SK-N-SH (cell line): ENCODE data around the gene B3GNT3.

Experiments used
- RCOR1 ChIP-seq: fragments of 150-350 bp; IDR thresholded peaks from 2 replicates; pipeline ENCODE4 v1.6.1; 2017; ENCODE audit warnings: antibody characterized with exemption, low read length
- YY1 ChIP-seq: IDR thresholded peaks from 2 replicates; pipeline ENCODE4 v1.4.0; 2012; ENCODE audit warnings: low read depth, mild to moderate bottlenecking
- TF ChIP-seq, protein P1 (sequence below): fragments of 200-600 bp; sonication (generic); IDR thresholded peaks from 2 replicates; pipeline ENCODE4 v1.6.1; 2017; ENCODE audit warnings: antibody characterized with exemption, mild to moderate bottlenecking, moderate library complexity
- TF ChIP-seq, protein P2 (sequence below): IDR thresholded peaks from 2 replicates; pipeline ENCODE4 v1.4.0; 2012; ENCODE audit warnings: low read depth

DNA sequence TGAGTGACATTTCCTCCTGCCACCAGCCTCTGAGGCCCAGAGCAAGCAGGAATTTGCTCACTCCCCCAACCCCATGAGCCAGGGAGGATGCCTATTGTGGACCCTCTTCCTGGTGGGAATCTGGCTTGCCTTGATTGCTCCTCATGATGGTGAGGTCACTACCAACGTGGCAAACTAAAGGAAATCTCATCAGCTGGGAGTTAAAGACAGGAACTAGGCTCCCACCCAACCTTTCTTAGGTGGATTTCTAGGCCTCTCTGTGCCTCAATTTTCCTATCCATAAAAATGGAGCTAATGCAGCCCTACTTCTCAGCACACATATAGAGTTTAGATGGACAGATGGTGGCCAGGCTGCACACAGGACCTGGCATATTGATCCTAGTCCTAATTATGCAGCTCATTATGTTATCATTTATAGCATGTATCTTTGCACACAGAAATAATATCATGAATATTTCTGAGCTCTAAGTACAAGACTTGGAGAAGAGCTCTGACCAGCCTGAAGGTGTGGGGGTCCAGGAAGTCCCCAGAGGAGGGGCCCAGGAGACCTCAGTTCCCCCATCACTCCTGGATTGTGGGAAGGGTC lies 2.0 kb downstream of the B3GNT3 start:
- no peak for TF ChIP-seq YY1
- TF ChIP-seq, protein P1, sequence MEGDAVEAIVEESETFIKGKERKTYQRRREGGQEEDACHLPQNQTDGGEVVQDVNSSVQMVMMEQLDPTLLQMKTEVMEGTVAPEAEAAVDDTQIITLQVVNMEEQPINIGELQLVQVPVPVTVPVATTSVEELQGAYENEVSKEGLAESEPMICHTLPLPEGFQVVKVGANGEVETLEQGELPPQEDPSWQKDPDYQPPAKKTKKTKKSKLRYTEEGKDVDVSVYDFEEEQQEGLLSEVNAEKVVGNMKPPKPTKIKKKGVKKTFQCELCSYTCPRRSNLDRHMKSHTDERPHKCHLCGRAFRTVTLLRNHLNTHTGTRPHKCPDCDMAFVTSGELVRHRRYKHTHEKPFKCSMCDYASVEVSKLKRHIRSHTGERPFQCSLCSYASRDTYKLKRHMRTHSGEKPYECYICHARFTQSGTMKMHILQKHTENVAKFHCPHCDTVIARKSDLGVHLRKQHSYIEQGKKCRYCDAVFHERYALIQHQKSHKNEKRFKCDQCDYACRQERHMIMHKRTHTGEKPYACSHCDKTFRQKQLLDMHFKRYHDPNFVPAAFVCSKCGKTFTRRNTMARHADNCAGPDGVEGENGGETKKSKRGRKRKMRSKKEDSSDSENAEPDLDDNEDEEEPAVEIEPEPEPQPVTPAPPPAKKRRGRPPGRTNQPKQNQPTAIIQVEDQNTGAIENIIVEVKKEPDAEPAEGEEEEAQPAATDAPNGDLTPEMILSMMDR = no peak
- TF ChIP-seq, protein P2, sequence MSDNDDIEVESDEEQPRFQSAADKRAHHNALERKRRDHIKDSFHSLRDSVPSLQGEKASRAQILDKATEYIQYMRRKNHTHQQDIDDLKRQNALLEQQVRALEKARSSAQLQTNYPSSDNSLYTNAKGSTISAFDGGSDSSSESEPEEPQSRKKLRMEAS = no peak
- TF ChIP-seq RCOR1 = no peak
